HepG2 (cell line): ENCODE results near the gene ZNF764. TPM values are rescaled to one million over a fixed set of nuclear protein-coding genes. Genes with fewer than 3 reads are reported as not detected.

ENCODE experiments used
- EP300 ChIP-seq, 3 experiments: sonication (generic) in 1 of 3; formaldehyde crosslinking in 1 of 3; IDR thresholded peaks; 2 replicates each; pipeline versions ENCODE4 v1.5.1 to v1.6.1; 2011 to 2020; ENCODE audit warnings: low read depth in 2 of 3, low read length in 2 of 3, borderline replicate concordance in 1 of 3, improper control_type of control experiment in 1 of 3, mild to moderate bottlenecking in 1 of 3, missing genetic modification reagents in 1 of 3, moderate library complexity in 1 of 3
- HOXD1 ChIP-seq: sonication (generic); formaldehyde crosslinking; IDR thresholded peaks from 2 replicates; pipeline ENCODE4 v1.5.0; 2020; ENCODE audit warnings: missing genetic modification reagents
- KDM2A ChIP-seq: sonication (generic); formaldehyde crosslinking; IDR thresholded peaks from 2 replicates; pipeline ENCODE4 v1.4.0; 2020; ENCODE audit warnings: low read depth, missing genetic modification reagents, borderline replicate concordance
- KLF15 ChIP-seq: sonication (generic); formaldehyde crosslinking; IDR thresholded peaks from 2 replicates; pipeline ENCODE4 v1.8.1; 2023; ENCODE audit warnings: borderline replicate concordance, mild to moderate bottlenecking, inconsistent platforms, missing genetic modification reagents, mixed read lengths
- MAFK ChIP-seq, 2 experiments: IDR thresholded peaks in 1 of 2; conservative IDR thresholded peaks in 1 of 2; 2 replicates each; pipeline ENCODE4 v1.6.1; 2011; ENCODE audit warnings: improper control_type of control experiment in 2 of 2, low read length in 2 of 2
- MIER3 ChIP-seq: IDR thresholded peaks from 2 replicates; pipeline ENCODE4 v1.6.1; 2016; ENCODE audit warnings: missing compliant biosample characterization, borderline replicate concordance
- PTBP1 ChIP-seq: fragments of 200-400 bp; formaldehyde crosslinking; IDR thresholded peaks from 2 replicates; pipeline ENCODE4 v1.6.1; 2018; ENCODE audit warnings: low read length, low read depth; ENCODE audit not compliant: poor library complexity, severe bottlenecking
- RNF2 ChIP-seq: fragments of 450-650 bp; conservative IDR thresholded peaks from 2 replicates; pipeline ENCODE4 v1.6.1; 2016; ENCODE audit warnings: low read depth
- SCMH1 ChIP-seq: sonication (generic); formaldehyde crosslinking; IDR thresholded peaks from 2 replicates; pipeline ENCODE4 v1.9.0; 2021; ENCODE audit warnings: missing genetic modification reagents, mild to moderate bottlenecking, borderline replicate concordance
- ZNF20 ChIP-seq: sonication (generic); formaldehyde crosslinking; IDR thresholded peaks from 2 replicates; pipeline ENCODE4 v1.4.0; 2020; ENCODE audit warnings: mild to moderate bottlenecking, moderate library complexity, missing genetic modification reagents
- ZNF441 ChIP-seq: sonication (generic); formaldehyde crosslinking; IDR thresholded peaks from 2 replicates; pipeline ENCODE4 v1.7.0; 2021; ENCODE audit warnings: missing genetic modification reagents, borderline replicate concordance
- ZNF619 ChIP-seq: sonication (generic); formaldehyde crosslinking; IDR thresholded peaks from 2 replicates; pipeline ENCODE4 v1.4.0; 2020; ENCODE audit warnings: mild to moderate bottlenecking, missing genetic modification reagents
- ZNF747 ChIP-seq: sonication (generic); formaldehyde crosslinking; IDR thresholded peaks from 2 replicates; pipeline ENCODE4 v1.8.1; 2023; ENCODE audit warnings: missing genetic modification reagents, mild to moderate bottlenecking, borderline replicate concordance
- ZNF761 ChIP-seq: sonication (generic); formaldehyde crosslinking; conservative IDR thresholded peaks from 2 replicates; pipeline ENCODE4 v1.4.0; 2020; ENCODE audit warnings: mild to moderate bottlenecking, missing genetic modification reagents
- polyA plus RNA-seq, 8 experiments: library from polyadenylated mRNA; depleted of rRNA in 3 of 8; stranded (reverse) in 7 of 8; unstranded in 1 of 8; fragments of >200 nt; fragmentation: Illumina TruSeq in 4 of 8; extraction: Trizol in 4 of 8; gene quantifications; 2 replicates each; pipeline versions ENCODE4 v1.2.1 to v1.2.3, GENCODE V29; 2011 to 2016; ENCODE audit warnings: low read depth in 4 of 8, missing spikeins in 1 of 8, mixed read lengths in 1 of 8; ENCODE audit not compliant: insufficient read depth in 1 of 8
- total RNA-seq, 5 experiments: library from RNA; depleted of rRNA; stranded (reverse); fragments of >200 nt; fragmentation: Illumina TruSeq; extraction: Trizol; gene quantifications; 2 replicates each; pipeline ENCODE4 v1.2.3, GENCODE V29; 2016; ENCODE audit warnings: low read depth in 1 of 5
- TF ChIP-seq, protein P1 (sequence below): sonication (generic); formaldehyde crosslinking; IDR thresholded peaks from 2 replicates; pipeline ENCODE4 v1.5.0; 2020; ENCODE audit warnings: missing genetic modification reagents
- TF ChIP-seq, protein P2 (sequence below): sonication (generic); formaldehyde crosslinking; IDR thresholded peaks from 2 replicates; pipeline ENCODE4 v1.4.0; 2020; ENCODE audit warnings: missing genetic modification reagents, mild to moderate bottlenecking, borderline replicate concordance
- TF ChIP-seq, protein P3 (sequence below): IDR thresholded peaks from 2 replicates; pipeline ENCODE4 v1.6.1; 2016; ENCODE audit warnings: missing biosample characterization, missing genetic modification reagents, low read depth
- TF ChIP-seq, protein P4 (sequence below): sonication (generic); formaldehyde crosslinking; IDR thresholded peaks from 2 replicates; pipeline ENCODE4 v1.4.0; 2020; ENCODE audit warnings: missing genetic modification reagents
- TF ChIP-seq, protein P5 (sequence below): sonication (generic); formaldehyde crosslinking; IDR thresholded peaks from 2 replicates; pipeline ENCODE4 v1.9.0; 2021; ENCODE audit warnings: missing genetic modification reagents, mild to moderate bottlenecking, borderline replicate concordance

Gene ZNF764
- total and polyA plus RNA-seq, 2 of the 13 experiments (the other 11 are each of a cell fraction or from before 2014, with no cell fraction given) = 4.1 to 9.1 TPM

DNA sequence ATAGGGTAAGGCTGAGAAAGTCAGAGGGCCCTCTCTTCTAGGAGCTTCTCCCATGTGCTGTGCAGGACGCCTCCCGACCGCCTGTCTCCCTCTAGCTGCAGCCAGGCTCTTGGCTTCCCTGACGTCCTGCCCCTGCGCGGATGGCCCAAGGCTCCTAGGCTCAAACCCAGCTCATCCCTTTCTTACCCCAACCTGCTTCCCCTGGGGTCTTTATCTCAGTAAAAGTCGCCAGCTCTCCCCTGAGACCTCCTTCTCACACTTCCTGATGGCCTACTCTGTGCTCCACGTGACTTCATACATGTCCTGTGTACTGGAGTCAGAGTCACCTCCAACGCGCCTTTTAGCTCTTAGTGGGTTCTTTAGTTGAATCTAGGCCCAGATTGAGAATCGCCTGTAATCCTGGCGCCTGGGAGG lies 22.4 kb downstream of the ZNF764 start (continued):
- TF ChIP-seq, protein P1, sequence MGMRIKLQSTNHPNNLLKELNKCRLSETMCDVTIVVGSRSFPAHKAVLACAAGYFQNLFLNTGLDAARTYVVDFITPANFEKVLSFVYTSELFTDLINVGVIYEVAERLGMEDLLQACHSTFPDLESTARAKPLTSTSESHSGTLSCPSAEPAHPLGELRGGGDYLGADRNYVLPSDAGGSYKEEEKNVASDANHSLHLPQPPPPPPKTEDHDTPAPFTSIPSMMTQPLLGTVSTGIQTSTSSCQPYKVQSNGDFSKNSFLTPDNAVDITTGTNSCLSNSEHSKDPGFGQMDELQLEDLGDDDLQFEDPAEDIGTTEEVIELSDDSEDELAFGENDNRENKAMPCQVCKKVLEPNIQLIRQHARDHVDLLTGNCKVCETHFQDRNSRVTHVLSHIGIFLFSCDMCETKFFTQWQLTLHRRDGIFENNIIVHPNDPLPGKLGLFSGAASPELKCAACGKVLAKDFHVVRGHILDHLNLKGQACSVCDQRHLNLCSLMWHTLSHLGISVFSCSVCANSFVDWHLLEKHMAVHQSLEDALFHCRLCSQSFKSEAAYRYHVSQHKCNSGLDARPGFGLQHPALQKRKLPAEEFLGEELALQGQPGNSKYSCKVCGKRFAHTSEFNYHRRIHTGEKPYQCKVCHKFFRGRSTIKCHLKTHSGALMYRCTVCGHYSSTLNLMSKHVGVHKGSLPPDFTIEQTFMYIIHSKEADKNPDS (CRISPR knock-in tag) = 0 out of 2 replicates have a peak, but pooled peaks have one; percentile 41
- peak; percentile 65; the same call in 1 of the 2 replicates for TF ChIP-seq MIER3 (CRISPR knock-in tag)
- TF ChIP-seq RNF2 = 0 out of 2 replicates have a peak, but pooled peaks have one; percentile 35
- TF ChIP-seq, protein P2, sequence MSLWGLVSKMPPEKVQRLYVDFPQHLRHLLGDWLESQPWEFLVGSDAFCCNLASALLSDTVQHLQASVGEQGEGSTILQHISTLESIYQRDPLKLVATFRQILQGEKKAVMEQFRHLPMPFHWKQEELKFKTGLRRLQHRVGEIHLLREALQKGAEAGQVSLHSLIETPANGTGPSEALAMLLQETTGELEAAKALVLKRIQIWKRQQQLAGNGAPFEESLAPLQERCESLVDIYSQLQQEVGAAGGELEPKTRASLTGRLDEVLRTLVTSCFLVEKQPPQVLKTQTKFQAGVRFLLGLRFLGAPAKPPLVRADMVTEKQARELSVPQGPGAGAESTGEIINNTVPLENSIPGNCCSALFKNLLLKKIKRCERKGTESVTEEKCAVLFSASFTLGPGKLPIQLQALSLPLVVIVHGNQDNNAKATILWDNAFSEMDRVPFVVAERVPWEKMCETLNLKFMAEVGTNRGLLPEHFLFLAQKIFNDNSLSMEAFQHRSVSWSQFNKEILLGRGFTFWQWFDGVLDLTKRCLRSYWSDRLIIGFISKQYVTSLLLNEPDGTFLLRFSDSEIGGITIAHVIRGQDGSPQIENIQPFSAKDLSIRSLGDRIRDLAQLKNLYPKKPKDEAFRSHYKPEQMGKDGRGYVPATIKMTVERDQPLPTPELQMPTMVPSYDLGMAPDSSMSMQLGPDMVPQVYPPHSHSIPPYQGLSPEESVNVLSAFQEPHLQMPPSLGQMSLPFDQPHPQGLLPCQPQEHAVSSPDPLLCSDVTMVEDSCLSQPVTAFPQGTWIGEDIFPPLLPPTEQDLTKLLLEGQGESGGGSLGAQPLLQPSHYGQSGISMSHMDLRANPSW = no peak
- 0 out of 2 replicates have a peak, but pooled peaks have one; percentile 30 for TF ChIP-seq ZNF20 (CRISPR knock-in tag)
- peak; percentile 66 for TF ChIP-seq KDM2A (CRISPR knock-in tag)
- no peak for TF ChIP-seq ZNF619
- no peak for TF ChIP-seq PTBP1
- 0 out of 2 replicates have a peak, but pooled peaks have one; percentile 66 for TF ChIP-seq ZNF441 (CRISPR knock-in tag)
- TF ChIP-seq ZNF761 (CRISPR knock-in tag) = no peak; the same call in 1 of the 2 replicates
- TF ChIP-seq SCMH1 = no peak
- 0 out of 2 replicates have a peak, but pooled peaks have one; percentile 45 for TF ChIP-seq KLF15 (CRISPR knock-in tag)
- no peak for TF ChIP-seq HOXD1 (CRISPR knock-in tag)
- TF ChIP-seq, protein P3, sequence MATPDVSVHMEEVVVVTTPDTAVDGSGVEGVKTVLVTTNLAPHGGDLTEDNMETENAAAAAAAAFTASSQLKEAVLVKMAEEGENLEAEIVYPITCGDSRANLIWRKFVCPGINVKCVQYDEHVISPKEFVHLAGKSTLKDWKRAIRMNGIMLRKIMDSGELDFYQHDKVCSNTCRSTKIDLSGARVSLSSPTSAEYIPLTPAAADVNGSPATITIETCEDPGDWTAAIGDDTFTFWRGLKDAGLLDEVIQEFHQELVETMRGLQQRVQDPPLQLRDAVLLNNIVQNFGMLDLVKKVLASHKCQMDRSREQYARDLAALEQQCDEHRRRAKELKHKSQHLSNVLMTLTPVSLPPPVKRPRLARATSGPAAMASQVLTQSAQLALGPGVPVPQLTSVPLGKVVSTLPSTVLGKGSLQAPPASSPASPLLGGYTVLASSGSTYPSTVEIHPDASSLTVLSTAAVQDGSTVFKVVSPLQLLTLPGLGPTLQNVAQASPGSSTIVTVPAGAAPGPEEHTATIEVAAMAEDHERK (CRISPR knock-in tag) = no peak
- TF ChIP-seq MAFK (conservative IDR thresholded peaks at IDR 0.05 in 1 of 2, IDR thresholded peaks at IDR 0.05 in 1 of 2; ENCODE audit: low read length in 2 of 2) = no peak
- TF ChIP-seq, protein P4, sequence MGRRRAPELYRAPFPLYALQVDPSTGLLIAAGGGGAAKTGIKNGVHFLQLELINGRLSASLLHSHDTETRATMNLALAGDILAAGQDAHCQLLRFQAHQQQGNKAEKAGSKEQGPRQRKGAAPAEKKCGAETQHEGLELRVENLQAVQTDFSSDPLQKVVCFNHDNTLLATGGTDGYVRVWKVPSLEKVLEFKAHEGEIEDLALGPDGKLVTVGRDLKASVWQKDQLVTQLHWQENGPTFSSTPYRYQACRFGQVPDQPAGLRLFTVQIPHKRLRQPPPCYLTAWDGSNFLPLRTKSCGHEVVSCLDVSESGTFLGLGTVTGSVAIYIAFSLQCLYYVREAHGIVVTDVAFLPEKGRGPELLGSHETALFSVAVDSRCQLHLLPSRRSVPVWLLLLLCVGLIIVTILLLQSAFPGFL (CRISPR knock-in tag) = no peak
- peak in 1 of 2 experiments; percentile 5; a peak in 1 of 4 replicates for TF ChIP-seq EP300 (IDR thresholded peaks at IDR 0.05; ENCODE audit: low read depth in 2 of 2, low read length in 2 of 2)
- TF ChIP-seq EP300 (CRISPR knock-in tag; IDR thresholded peaks at IDR 0.05; ENCODE audit: borderline replicate concordance) = no peak
- no peak for TF ChIP-seq ZNF747 (CRISPR knock-in tag)
- TF ChIP-seq, protein P5, sequence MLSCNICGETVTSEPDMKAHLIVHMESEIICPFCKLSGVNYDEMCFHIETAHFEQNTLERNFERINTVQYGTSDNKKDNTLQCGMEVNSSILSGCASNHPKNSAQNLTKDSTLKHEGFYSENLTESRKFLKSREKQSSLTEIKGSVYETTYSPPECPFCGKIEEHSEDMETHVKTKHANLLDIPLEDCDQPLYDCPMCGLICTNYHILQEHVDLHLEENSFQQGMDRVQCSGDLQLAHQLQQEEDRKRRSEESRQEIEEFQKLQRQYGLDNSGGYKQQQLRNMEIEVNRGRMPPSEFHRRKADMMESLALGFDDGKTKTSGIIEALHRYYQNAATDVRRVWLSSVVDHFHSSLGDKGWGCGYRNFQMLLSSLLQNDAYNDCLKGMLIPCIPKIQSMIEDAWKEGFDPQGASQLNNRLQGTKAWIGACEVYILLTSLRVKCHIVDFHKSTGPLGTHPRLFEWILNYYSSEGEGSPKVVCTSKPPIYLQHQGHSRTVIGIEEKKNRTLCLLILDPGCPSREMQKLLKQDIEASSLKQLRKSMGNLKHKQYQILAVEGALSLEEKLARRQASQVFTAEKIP (CRISPR knock-in tag) = no peak
